22Rv1 (cell line): ENCODE data around the gene PLA2G4D.

Source experiments
- H3K27ac ChIP-seq: fragments of 450-650 bp; 2 replicates; pipeline ENCODE4 v1.5.1; 2017
- CTCF ChIP-seq: fragments of 450-650 bp; IDR thresholded peaks from 2 replicates; pipeline ENCODE4 v1.5.1; 2017; ENCODE audit warnings: mild to moderate bottlenecking
- ZFX ChIP-seq: fragments of 450-650 bp; IDR thresholded peaks from 2 replicates; pipeline ENCODE4 v1.6.1; 2017; ENCODE audit warnings: antibody characterized with exemption, borderline replicate concordance

PLA2G4D gene

DNA sequence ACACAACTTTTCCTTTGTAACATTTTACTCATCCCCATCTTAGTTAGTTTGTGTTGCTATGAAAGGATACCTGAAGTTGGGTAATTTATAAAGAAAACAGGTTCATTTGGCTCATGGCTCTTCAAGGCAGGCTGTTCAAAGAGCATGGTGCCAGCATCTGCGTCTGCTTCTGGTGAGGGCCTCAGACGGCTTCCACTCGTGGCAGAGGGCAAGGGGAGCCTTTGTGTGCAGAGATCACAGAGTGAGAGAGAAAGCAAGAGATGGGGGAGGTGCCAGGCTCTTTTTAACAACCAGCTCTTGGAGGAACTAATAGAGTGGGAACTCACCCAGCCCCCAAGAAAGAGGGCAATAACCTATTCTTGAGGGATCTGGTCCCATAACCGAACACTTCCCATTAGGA lies 39.0 kb upstream of the PLA2G4D start:
- TF ChIP-seq ZFX (no peak), CTCF (no peak)
- H3K27ac ChIP-seq: no peak overlapping the region

- no peak for TF ChIP-seq ZFX
- H3K27ac ChIP-seq: no peak overlapping the region
Observed at GRCh38 chr15:42131826-42132806, 37.8 kb upstream of the PLA2G4D start.

DNA sequence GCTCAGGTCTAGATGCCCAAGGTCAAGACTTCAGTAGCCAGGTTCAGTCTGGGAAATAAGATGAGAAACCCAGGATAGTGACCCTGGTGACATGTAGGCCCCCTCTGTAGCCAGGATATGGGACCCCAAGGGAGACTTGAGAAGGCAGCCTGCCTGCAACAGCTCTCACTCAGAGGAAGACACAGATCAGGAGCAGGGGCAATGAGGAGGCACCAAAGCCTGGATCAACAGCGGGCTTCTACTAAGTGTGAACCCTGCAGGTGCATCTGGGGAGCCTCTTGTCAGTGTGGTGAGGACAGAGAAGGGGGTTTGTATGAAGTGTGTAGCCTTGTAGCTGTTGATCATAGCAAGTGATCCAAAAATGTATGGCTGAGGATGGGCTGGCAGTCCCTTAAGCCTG lies 36.6 kb upstream of the PLA2G4D start:
- no peak overlapping the region for H3K27ac ChIP-seq
- TF ChIP-seq ZFX: no peak
- no peak for TF ChIP-seq CTCF

DNA sequence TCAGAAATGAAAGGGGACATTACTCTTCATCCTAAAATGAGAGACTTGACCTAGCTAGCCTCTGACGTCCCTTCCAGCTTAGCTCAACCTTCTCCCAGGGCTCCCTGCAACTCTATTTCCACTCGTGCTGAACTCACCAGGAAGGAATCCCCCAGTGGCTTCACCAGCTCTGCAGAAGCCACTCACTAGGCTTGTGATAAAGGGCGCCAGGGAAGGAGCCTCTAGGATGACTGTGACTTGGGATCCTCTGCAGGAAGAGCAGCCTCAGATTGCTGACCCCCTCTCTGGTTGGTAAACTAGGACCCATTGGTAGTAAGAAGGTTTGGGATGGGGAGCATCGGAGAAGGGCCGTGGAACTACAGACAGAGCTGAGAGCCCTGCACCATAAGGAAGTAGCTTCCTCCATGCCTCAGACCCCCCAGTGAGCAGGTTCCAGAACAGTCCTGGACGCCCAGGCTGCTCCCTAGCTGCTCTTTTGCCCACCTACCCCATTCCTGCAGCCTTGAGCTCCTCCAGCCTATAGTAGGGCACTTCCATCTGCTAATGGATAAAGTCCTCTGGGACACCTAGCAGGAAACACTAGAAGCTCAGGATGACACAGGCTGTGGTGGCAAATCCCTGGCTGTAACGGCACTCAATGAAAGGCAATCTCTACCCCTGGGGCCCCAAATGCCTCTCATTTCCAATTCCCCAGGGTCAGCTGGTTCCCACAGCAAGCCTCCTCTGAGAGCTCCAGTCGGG lies 36.1 kb upstream of the PLA2G4D start:
- TF ChIP-seq CTCF: no peak
- no peak for TF ChIP-seq ZFX
- no peak overlapping the region for H3K27ac ChIP-seq

- no peak overlapping the region for H3K27ac ChIP-seq
- TF ChIP-seq ZFX (no peak), CTCF (no peak)
Observed at GRCh38 chr15:42129364-42129763, 35.0 kb upstream of the PLA2G4D start.

GRCh38 chr15:42128476-42128875 lies 34.1 kb upstream of the PLA2G4D start:
- TF ChIP-seq ZFX (no peak), CTCF (no peak)
- no peak overlapping the region for H3K27ac ChIP-seq

- no peak overlapping the region for H3K27ac ChIP-seq
- TF ChIP-seq ZFX (no peak), CTCF (no peak)
Observed at GRCh38 chr15:42123546-42123945, 29.2 kb upstream of the PLA2G4D start.
